Adrenal gland (tissue), 12 donors: ENCODE results near the gene PDGFD. TPM values are rescaled to one million over a fixed set of nuclear protein-coding genes. Genes with fewer than 3 reads are reported as not detected.

Experiments used
- DNase-seq, 7 donors: peaks; one replicate each; pipeline ENCODE4 v3.0.0-alpha.2; 2019 to 2020
- H3K27ac ChIP-seq, 5 donors: fragments of 200-600 bp; sonication (generic) in 4 of 5; 1 replicate in 3 of 5; 2 replicates in 2 of 5; pipeline versions ENCODE4 v1.5.1 to v1.8.0; 2016 to 2020; ENCODE audit warnings: mild to moderate bottlenecking in 1 of 5
- H3K27me3 ChIP-seq: fragments of 200-600 bp; 2 replicates; pipeline ENCODE4 v1.8.0; 2021
- H3K36me3 ChIP-seq, 2 donors: fragments of 200-600 bp; replicated peaks in 1 of 2; 1 replicate in 1 of 2; 2 replicates in 1 of 2; pipeline versions ENCODE4 v1.5.1 to v1.8.0; 2018 to 2022
- H3K4me1 ChIP-seq, 2 donors: fragments of 200-600 bp; replicated peaks in 1 of 2; 1 replicate in 1 of 2; 2 replicates in 1 of 2; pipeline versions ENCODE4 v1.5.1 to v1.8.0; 2018 to 2021
- H3K4me3 ChIP-seq, 4 donors: fragments of 200-600 bp; sonication (generic) in 3 of 4; one replicate each; pipeline ENCODE4 v1.5.1; 2016 to 2018
- H3K9me3 ChIP-seq, 3 donors: fragments of 200-600 bp; sonication (generic) in 1 of 3; replicated peaks in 1 of 3; 1 replicate in 2 of 3; 2 replicates in 1 of 3; pipeline versions ENCODE4 v1.5.1 to v1.8.0; 2016 to 2021
- CTCF ChIP-seq, 6 experiments: fragments of 450-650 bp in 4 of 6; fragments of 200-600 bp in 2 of 6; sonication (generic) in 1 of 6; IDR thresholded peaks; 1 replicate in 5 of 6; 2 replicates in 1 of 6; pipeline versions ENCODE4 v1.5.1 to v1.8.0; 2016 to 2021; ENCODE audit warnings: antibody characterized with exemption in 6 of 6, mild to moderate bottlenecking in 2 of 6, moderate library complexity in 1 of 6
- POLR2A ChIP-seq, 2 donors: fragments of 450-650 bp; IDR thresholded peaks; one replicate each; pipeline ENCODE4 v1.6.1; 2017; ENCODE audit warnings: antibody characterized with exemption in 2 of 2, mild to moderate bottlenecking in 2 of 2, moderate library complexity in 1 of 2
- WGBS, 4 donors: extraction: QIAGEN DNeasy Blood & Tissue Kit in 2 of 4; methylation state at CpG; one replicate each; pipeline versions ENCODE4 v1.1.5 to v1.1.7; 2013 to 2017; 5-methylcytosine and 5-hydroxymethylcytosine counted together
- intact Hi-C, 2 donors: fragments of 100-400 bp; cut with DNase I; formaldehyde crosslinking; loops; one replicate each; pipeline versions ENCODE4 v1.14.1 to v1.15.0; 2022 to 2023
- polyA plus RNA-seq, 3 donors: library from polyadenylated mRNA; stranded (reverse); fragments of 200-250 nt in 2 of 3; fragments of 350-450 nt in 1 of 3; fragmentation: Illumina TruSeq in 1 of 3; extraction: RNeasy Lipid Tissue Mini Kit (QIAGEN cat#74804) in 1 of 3; gene quantifications; one replicate each; pipeline ENCODE4 v1.2.3, GENCODE V29; 2013 to 2014
- total RNA-seq, 9 donors: library from RNA; depleted of rRNA in 4 of 9; stranded (reverse); fragments of >200 nt in 4 of 9; fragments of 120-200 nt in 1 of 9; fragmentation: NEBNext Ultra II Directional in 1 of 9; extraction: Animal tissue kit (Norgen Biotek cat#: 25700) in 1 of 9; gene quantifications; one replicate each; pipeline versions ENCODE4 v1.1.0 to v1.2.4, GENCODE V29; 2013 to 2023
- donor health status: healthy with polysubstance abuse.
- donor health status: Bipolar disorder and iron deficiency.
- donor health status: DM: yes; HTN: yes; CAD: no.
- donor health status: DM: no; HTN: no; CAD: no.
- donor health status: DM: no; HTN: no; CAD: no.
- donor health status: DM: yes; HTN: yes; CAD: no.

The PDGFD gene
- total and polyA plus RNA-seq, 12 donors, result 42.7 to 297 (median 199) TPM

GRCh38 chr11:104043678-104044239, 120.2 kb downstream of the PDGFD start:
- no peaks in the 10 kb centered on the region for H3K27me3 ChIP-seq
- H3K4me3 ChIP-seq, result no peak overlapping the region
- no peak overlapping the region for H3K27ac ChIP-seq
- TF ChIP-seq CTCF (IDR thresholded peaks at IDR 0.05) (no peak), POLR2A (IDR thresholded peaks at IDR 0.05) (no peak)
- H3K9me3 ChIP-seq, result no peaks in the 10 kb centered on the region
- DNase-seq, result no peak
- intact Hi-C loops, result no loop called here
- 90 to 94% (median 92%) methylated on average over 6 of the region's 6 CpGs for WGBS, 4 donors
- no peaks in the 10 kb centered on the region for H3K36me3 ChIP-seq
- peaks cover 8 to 10% of the 10 kb centered on the region in 2 donors for H3K4me1 ChIP-seq

DNA sequence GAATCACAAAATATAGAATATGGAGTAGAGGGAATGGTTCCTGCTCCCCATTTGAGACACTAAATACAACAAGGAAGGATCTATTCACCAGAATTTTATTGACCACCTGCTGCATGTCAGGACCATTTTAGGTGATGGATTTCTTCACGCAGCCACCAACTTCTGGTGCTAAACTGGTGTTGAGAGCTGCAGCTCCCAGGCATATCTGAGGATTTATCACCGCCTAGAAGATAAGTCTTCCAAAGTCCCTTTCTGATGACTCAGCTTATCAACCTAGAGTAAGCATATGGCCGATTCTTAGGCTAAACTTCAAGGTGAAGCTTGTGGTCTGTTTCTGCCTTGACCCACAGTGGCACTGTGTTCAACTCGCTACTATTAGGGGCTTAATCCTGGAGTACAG, 120.8 kb downstream of the PDGFD start:
- H3K9me3 ChIP-seq, result no peaks in the 10 kb centered on the region
- 77 to 83% (median 80%) methylated on average over 4 of the region's 4 CpGs for WGBS, 4 donors
- H3K36me3 ChIP-seq, result no peaks in the 10 kb centered on the region
- H3K27ac ChIP-seq, result no peak overlapping the region
- intact Hi-C loops, result no loop called here
- H3K4me1 ChIP-seq, result peaks cover 8% of the 10 kb centered on the region in 2 donors
- no peak overlapping the region for H3K4me3 ChIP-seq
- TF ChIP-seq POLR2A (IDR thresholded peaks at IDR 0.05), result no peak
- TF ChIP-seq CTCF (IDR thresholded peaks at IDR 0.05), result no peak
- no peaks in the 10 kb centered on the region for H3K27me3 ChIP-seq
- DNase-seq, result no peak

GRCh38 chr11:104041792-104042191, 122.2 kb downstream of the PDGFD start:
- Histone ChIP-seq H3K4me3 (no peak overlapping the region), H3K4me1 (peaks cover 8% of the 10 kb centered on the region in 2 donors), H3K27me3 (no peaks in the 10 kb centered on the region), H3K9me3 (no peaks in the 10 kb centered on the region), H3K36me3 (no peaks in the 10 kb centered on the region), H3K27ac (no peak overlapping the region)
- no peak for DNase-seq
- intact Hi-C loops, result no loop called here
- TF ChIP-seq POLR2A (IDR thresholded peaks at IDR 0.05), result no peak
- no peak for TF ChIP-seq CTCF (IDR thresholded peaks at IDR 0.05)
- 89 to 97% (median 95%) methylated on average over 2 of the region's 2 CpGs for WGBS, 4 donors

GRCh38 chr11:104036995-104037394, 127.0 kb downstream of the PDGFD start:
- no peaks in the 10 kb centered on the region for H3K36me3 ChIP-seq
- intact Hi-C loops, result no loop called here
- no peak for TF ChIP-seq CTCF (IDR thresholded peaks at IDR 0.05)
- no peak for TF ChIP-seq POLR2A (IDR thresholded peaks at IDR 0.05)

More at GRCh38 chr11:104036995-104037394, 127.0 kb downstream of the PDGFD start:
- H3K27ac ChIP-seq, result no peak overlapping the region
- no peaks in the 10 kb centered on the region for H3K9me3 ChIP-seq
- no peak overlapping the region for H3K4me3 ChIP-seq
- 97 to 100% (median 99%) methylated on average over 4 to 21 of the region's 21 CpGs for WGBS, 4 donors
- no peak for DNase-seq
- no peaks in the 10 kb centered on the region for H3K27me3 ChIP-seq
- peaks cover 17 to 25% of the 10 kb centered on the region in 2 donors for H3K4me1 ChIP-seq
